Psoas muscle (tissue), 8 donors: ENCODE measurements around the gene CDK17. TPM values are rescaled to one million over a fixed set of nuclear protein-coding genes. Genes with fewer than 3 reads are reported as not detected.

Experiments used
- ATAC-seq, 4 donors: fragments of 200-7000 bp; cut with Tn5 transposase; one replicate each; pipeline ENCODE4 v1.9.1; 2020; ENCODE audit warnings: moderate library complexity in 3 of 4, mild to moderate bottlenecking in 2 of 4
- DNase-seq, 2 donors: peaks; one replicate each; pipeline ENCODE4 v3.0.0-alpha.2; 2020
- H3K27ac ChIP-seq: fragments of 200-600 bp; one replicate; pipeline ENCODE4 v1.8.0; 2022
- H3K27me3 ChIP-seq, 3 donors: fragments of 200-600 bp in 1 of 3; one replicate each; pipeline versions ENCODE4 v1.6.1 to v1.8.0; 2013 to 2022; ENCODE audit warnings: low read length in 2 of 3, mild to moderate bottlenecking in 2 of 3, moderate library complexity in 1 of 3; ENCODE audit not compliant: insufficient read depth in 3 of 3
- H3K36me3 ChIP-seq, 2 donors: fragments of 200-600 bp in 1 of 2; one replicate each; pipeline versions ENCODE4 v1.6.1 to v1.8.0; 2013 to 2022; ENCODE audit warnings: low read depth in 1 of 2, mild to moderate bottlenecking in 1 of 2, moderate library complexity in 1 of 2; ENCODE audit not compliant: insufficient read depth in 1 of 2
- H3K4me1 ChIP-seq: fragments of 200-600 bp; one replicate; pipeline ENCODE4 v1.8.0; 2022
- H3K4me3 ChIP-seq: fragments of 200-600 bp; one replicate; pipeline ENCODE4 v1.8.0; 2022; ENCODE audit warnings: mild to moderate bottlenecking
- H3K9me3 ChIP-seq: fragments of 200-600 bp; one replicate; pipeline ENCODE4 v1.8.0; 2022
- CTCF ChIP-seq: fragments of 200-600 bp; IDR thresholded peaks from one replicate; pipeline ENCODE4 v1.8.0; 2022; ENCODE audit warnings: antibody characterized with exemption
- WGBS, 3 donors: extraction: QIAGEN DNeasy Blood & Tissue Kit; methylation state at CpG; one replicate each; pipeline versions ENCODE4 v1.1.6 to v1.1.7; 2013; 5-methylcytosine and 5-hydroxymethylcytosine counted together
- intact Hi-C, 2 donors: fragments of 100-400 bp; cut with DNase I; formaldehyde crosslinking; loops; one replicate each; pipeline versions ENCODE4 v1.11.0 to v1.14.2; 2022
- polyA plus RNA-seq, 3 donors: library from polyadenylated mRNA; stranded (reverse); fragments of 200-250 nt; gene quantifications; one replicate each; pipeline ENCODE4 v1.2.3, GENCODE V29; 2013
- total RNA-seq, 4 donors: library from RNA; stranded (reverse); fragmentation: NEBNext Ultra II Directional in 2 of 4; extraction: Animal tissue kit (Norgen Biotek cat#: 25700) in 2 of 4; gene quantifications; one replicate each; pipeline versions ENCODE4 v1.2.1 to v1.2.4, GENCODE V29; 2021 to 2023
- donor health status: healthy with polysubstance abuse.
- donor health status: DM: no; HTN: no; CAD: no; lungs with moderate emphysema.
- donor health status: Bipolar disorder and iron deficiency.
- donor health status: healthy.
- donor health status: DM: yes; HTN: yes; CAD: no.
- donor health status: DM: no; HTN: no; CAD: no.
- donor health status: DM: no; HTN: no; CAD: no.
- donor health status: DM: yes; HTN: yes; CAD: no.

CDK17 gene
- total and polyA plus RNA-seq, 7 donors, result 7.2 to 21.4 (median 13.3) TPM

- H3K4me3 ChIP-seq, result no peak overlapping the region
- TF ChIP-seq CTCF, result no peak
- ATAC-seq (no peak), DNase-seq (no peak)
- no peaks in the 10 kb centered on the region for H3K4me1 ChIP-seq
- no peak overlapping the region for H3K27ac ChIP-seq
- intact Hi-C loops, result no loop called here
- H3K36me3 ChIP-seq, result peaks cover 0 to 27% of the 10 kb centered on the region in 2 donors
- WGBS, 3 donors, result 34 to 42% (median 36%) methylated on average over 1 of the region's 1 CpG
- H3K9me3 ChIP-seq, result no peaks in the 10 kb centered on the region
- H3K27me3 ChIP-seq, result no peaks in the 10 kb centered on the region
Measured at GRCh38 chr12:96308881-96309280, 91.4 kb downstream of the CDK17 start.

GRCh38 chr12:96305665-96306064 lies 94.6 kb downstream of the CDK17 start:
- no peaks in the 10 kb centered on the region for H3K4me1 ChIP-seq
- intact Hi-C loops, result no loop called here
- peaks cover 0 to 12% of the 10 kb centered on the region in 2 donors for H3K36me3 ChIP-seq
- no peak for TF ChIP-seq CTCF
- ATAC-seq, result no peak
- H3K4me3 ChIP-seq, result no peak overlapping the region
- H3K27ac ChIP-seq, result no peak overlapping the region
- no peaks in the 10 kb centered on the region for H3K27me3 ChIP-seq
- no peak for DNase-seq
- 95 to 99% (median 96%) methylated on average over 3 of the region's 3 CpGs for WGBS, 3 donors
- no peaks in the 10 kb centered on the region for H3K9me3 ChIP-seq

- Histone ChIP-seq H3K4me3 (no peak overlapping the region), H3K27ac (no peak overlapping the region), H3K9me3 (no peaks in the 10 kb centered on the region), H3K27me3 (no peaks in the 10 kb centered on the region), H3K36me3 (peaks cover 0 to 14% of the 10 kb centered on the region in 2 donors), H3K4me1 (no peaks in the 10 kb centered on the region)
- no peak for ATAC-seq
- TF ChIP-seq CTCF, result no peak
- no peak for DNase-seq
- intact Hi-C loops, result no loop called here
Measured at GRCh38 chr12:96303653-96304052, 96.6 kb downstream of the CDK17 start.

- no peaks in the 10 kb centered on the region for H3K27me3 ChIP-seq
- DNase-seq, result no peak
- H3K9me3 ChIP-seq, result no peaks in the 10 kb centered on the region
- intact Hi-C loops, result no loop called here
- no peak overlapping the region for H3K4me3 ChIP-seq
- H3K27ac ChIP-seq, result no peak overlapping the region
- peaks cover 0 to 23% of the 10 kb centered on the region in 2 donors for H3K36me3 ChIP-seq
- WGBS, 3 donors, result 89 to 92% (median 90%) methylated on average over 2 of the region's 2 CpGs
- no peak for TF ChIP-seq CTCF
- no peaks in the 10 kb centered on the region for H3K4me1 ChIP-seq
- ATAC-seq, result no peak
Measured at GRCh38 chr12:96302687-96303310, 97.4 kb downstream of the CDK17 start.

- no peaks in the 10 kb centered on the region for H3K4me1 ChIP-seq
- no peak overlapping the region for H3K27ac ChIP-seq
- no peaks in the 10 kb centered on the region for H3K27me3 ChIP-seq
- H3K4me3 ChIP-seq, result no peak overlapping the region
- intact Hi-C loops, result no loop called here
- WGBS, 3 donors, result 89 to 92% (median 92%) methylated on average over 4 of the region's 4 CpGs
- no peak for TF ChIP-seq CTCF
- H3K36me3 ChIP-seq, result peaks cover 0 to 33% of the 10 kb centered on the region in 2 donors
- DNase-seq (no peak), ATAC-seq (no peak)
- no peaks in the 10 kb centered on the region for H3K9me3 ChIP-seq
Measured at GRCh38 chr12:96301732-96302131, 98.5 kb downstream of the CDK17 start.
